ENCODE results near the gene OPALIN.

GRCh38 chr10:96309628-96310320, 49.0 kb downstream of the OPALIN start:
- TF ChIP-seq CTCF (IDR thresholded peaks at IDR 0.05; ENCODE audit: extremely low read depth in 1 of 2, insufficient read depth in 1 of 2, low read depth in 1 of 2, low read length in 2 of 2) = no peak
- no peak for TF ChIP-seq POLR2AphosphoS5 (IDR thresholded peaks at IDR 0.05; ENCODE audit: insufficient read depth, low read depth, low read length)
- TF ChIP-seq POLR2A (IDR thresholded peaks at IDR 0.05; ENCODE audit: low read depth, low read length) = no peak
- no peak for TF ChIP-seq EZH2 (IDR thresholded peaks at IDR 0.05; ENCODE audit: borderline replicate concordance, low read depth, low read length, severe bottlenecking)
- no peak for TF ChIP-seq JUN (IDR thresholded peaks at IDR 0.05; ENCODE audit: borderline replicate concordance, insufficient read depth, insufficient read length, low read depth)
- TF ChIP-seq FOS (IDR thresholded peaks at IDR 0.05; ENCODE audit: borderline replicate concordance, insufficient read depth, low read length) = no peak

Data from endothelial cell of umbilical vein (primary cell).